Duodenal mucosa (tissue), 2 donors: ENCODE results near the gene SORD.

Experiments used
- H3K27ac ChIP-seq: one replicate; pipeline ENCODE4 v1.7.0; 2013; ENCODE audit warnings: low read depth, low read length
- H3K27me3 ChIP-seq, 2 donors: one replicate each; pipeline ENCODE4 v1.7.0; 2013; ENCODE audit warnings: low read length in 2 of 2, control low read depth in 1 of 2; ENCODE audit not compliant: insufficient read depth in 2 of 2, control insufficient read depth in 1 of 2
- H3K36me3 ChIP-seq, 2 donors: one replicate each; pipeline ENCODE4 v1.7.0; 2013; ENCODE audit warnings: low read length in 2 of 2, control low read depth in 1 of 2; ENCODE audit not compliant: insufficient read depth in 2 of 2, control insufficient read depth in 1 of 2
- H3K4me1 ChIP-seq, 2 donors: one replicate each; pipeline ENCODE4 v1.7.0; 2013; ENCODE audit warnings: low read length in 2 of 2, control low read depth in 1 of 2; ENCODE audit not compliant: insufficient read depth in 2 of 2, control insufficient read depth in 1 of 2
- H3K4me3 ChIP-seq, 2 donors: one replicate each; pipeline ENCODE4 v1.7.0; 2013; ENCODE audit warnings: low read length in 2 of 2, low read depth in 1 of 2
- H3K9ac ChIP-seq, 2 donors: one replicate each; pipeline ENCODE4 v1.7.0; 2013; ENCODE audit warnings: low read length in 2 of 2, low read depth in 1 of 2
- H3K9me3 ChIP-seq, 2 donors: one replicate each; pipeline ENCODE4 v1.7.0; 2013; ENCODE audit warnings: low read length in 2 of 2, control low read depth in 1 of 2; ENCODE audit not compliant: control insufficient read depth in 1 of 2

The SORD gene

GRCh38 chr15:45110256-45110820 lies 87.3 kb downstream of the SORD start:
- Histone ChIP-seq H3K36me3 (no peaks in the 10 kb centered on the region), H3K9ac (no peak overlapping the region), H3K27me3 (peaks cover 38 to 47% of the 10 kb centered on the region in 2 donors), H3K9me3 (no peaks in the 10 kb centered on the region), H3K4me3 (no peak overlapping the region), H3K4me1 (peaks cover 14 to 20% of the 10 kb centered on the region in 2 donors), H3K27ac (no peak overlapping the region)

DNA sequence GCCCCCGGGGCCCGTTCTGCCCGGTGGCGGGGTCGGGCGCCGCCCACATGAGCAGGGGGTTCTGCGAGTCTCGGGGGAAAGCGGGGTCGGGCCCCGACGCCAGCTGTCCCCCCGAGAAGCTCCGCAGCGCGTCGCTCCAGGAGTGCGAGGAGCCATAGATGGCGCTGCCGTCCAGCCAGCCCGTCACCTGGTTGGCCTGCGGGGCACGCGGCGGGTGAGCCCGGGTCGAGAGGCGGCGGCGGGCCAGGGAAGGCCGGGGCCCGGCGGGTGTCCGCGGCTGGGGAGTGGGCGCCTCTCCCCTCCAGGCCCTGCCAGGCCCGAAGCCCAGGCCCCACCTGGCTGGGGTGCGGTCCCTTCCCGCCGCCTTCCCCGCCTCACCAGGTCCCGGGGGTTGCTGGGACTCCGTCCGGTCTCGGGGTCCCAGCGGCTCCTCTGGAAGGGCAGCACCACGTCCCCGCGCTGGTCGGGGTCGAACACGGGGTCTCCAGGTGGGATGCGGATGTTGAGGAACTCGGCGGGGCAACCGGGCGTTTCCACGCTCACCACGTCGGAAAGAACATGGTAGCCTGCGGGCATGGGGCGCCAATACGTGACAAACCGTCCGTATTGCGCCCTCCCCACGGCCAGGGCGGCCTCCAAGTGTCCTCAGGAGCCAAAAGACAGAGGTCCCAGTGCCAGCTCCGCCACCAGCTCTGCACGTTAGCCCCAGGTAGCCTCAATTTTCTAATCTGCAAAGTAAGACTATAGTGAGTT lies 88.6 kb downstream of the SORD start:
- peaks cover 50 to 60% of the 10 kb centered on the region in 2 donors for H3K27me3 ChIP-seq
- H3K4me3 ChIP-seq: no peak overlapping the region
- H3K4me1 ChIP-seq: peaks cover 14 to 20% of the 10 kb centered on the region in 2 donors
- no peak overlapping the region for H3K9ac ChIP-seq
- no peak overlapping the region for H3K27ac ChIP-seq
- H3K9me3 ChIP-seq: no peaks in the 10 kb centered on the region
- H3K36me3 ChIP-seq: no peaks in the 10 kb centered on the region

DNA sequence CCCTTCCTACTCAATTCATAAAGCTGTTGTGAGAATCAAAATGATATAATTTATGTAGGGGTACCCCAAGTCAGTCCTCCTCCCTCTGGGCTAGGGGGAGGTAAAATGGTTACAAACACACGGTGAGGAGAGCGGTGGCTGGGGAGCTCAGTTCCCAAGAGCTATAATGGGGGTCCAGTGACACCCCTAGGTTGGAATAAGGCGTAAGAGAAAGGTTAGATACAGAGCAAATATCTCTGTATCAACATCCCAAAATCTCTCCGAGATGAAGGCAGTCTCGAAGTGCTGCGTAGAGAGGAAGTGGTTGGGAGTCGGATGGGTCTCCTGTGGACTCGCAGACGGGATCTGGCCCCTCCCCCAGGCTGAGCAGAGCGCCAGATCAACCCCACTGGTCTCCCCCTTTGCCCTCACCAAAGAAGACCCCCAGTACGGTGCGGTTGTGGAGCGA lies 89.2 kb downstream of the SORD start:
- Histone ChIP-seq H3K4me3 (peak overlapping the region in 1 of 2 donors; percentile 45), H3K27ac (no peak overlapping the region), H3K9me3 (no peaks in the 10 kb centered on the region), H3K27me3 (peaks cover 56 to 66% of the 10 kb centered on the region in 2 donors), H3K9ac (no peak overlapping the region), H3K4me1 (peaks cover 18 to 20% of the 10 kb centered on the region in 2 donors), H3K36me3 (no peaks in the 10 kb centered on the region)

GRCh38 chr15:45112591-45113379 lies 89.8 kb downstream of the SORD start:
- H3K4me1 ChIP-seq: peaks cover 18 to 24% of the 10 kb centered on the region in 2 donors
- no peaks in the 10 kb centered on the region for H3K9me3 ChIP-seq
- peaks cover 62 to 72% of the 10 kb centered on the region in 2 donors for H3K27me3 ChIP-seq
- peak overlapping the region in 1 of 2 donors; percentile 45 for H3K4me3 ChIP-seq
- no peak overlapping the region for H3K27ac ChIP-seq
- no peaks in the 10 kb centered on the region for H3K36me3 ChIP-seq
- no peak overlapping the region for H3K9ac ChIP-seq

- no peaks in the 10 kb centered on the region for H3K9me3 ChIP-seq
- H3K27me3 ChIP-seq: peaks cover 64 to 73% of the 10 kb centered on the region in 2 donors
- no peak overlapping the region for H3K9ac ChIP-seq
- no peak overlapping the region for H3K27ac ChIP-seq
- no peak overlapping the region for H3K4me3 ChIP-seq
- peaks cover 18 to 26% of the 10 kb centered on the region in 2 donors for H3K4me1 ChIP-seq
- H3K36me3 ChIP-seq: no peaks in the 10 kb centered on the region
These were observed 90.5 kb downstream of the SORD start for GRCh38 chr15:45113380-45113990.

GRCh38 chr15:45114076-45114750 lies 91.2 kb downstream of the SORD start, which contains the start of the genes DUOX2 and DUOXA2:
TSS of gene DUOX2 (minus strand) at chr15:45114172. CDS start at chr15:45113411, 761 bp downstream.
TSS of gene DUOXA2 (plus strand) at chr15:45114326. CDS start at chr15:45114606, 280 bp downstream.
- peaks cover 18 to 26% of the 10 kb centered on the region in 2 donors for H3K4me1 ChIP-seq
- H3K27me3 ChIP-seq: peaks cover 64 to 73% of the 10 kb centered on the region in 2 donors

DNA sequence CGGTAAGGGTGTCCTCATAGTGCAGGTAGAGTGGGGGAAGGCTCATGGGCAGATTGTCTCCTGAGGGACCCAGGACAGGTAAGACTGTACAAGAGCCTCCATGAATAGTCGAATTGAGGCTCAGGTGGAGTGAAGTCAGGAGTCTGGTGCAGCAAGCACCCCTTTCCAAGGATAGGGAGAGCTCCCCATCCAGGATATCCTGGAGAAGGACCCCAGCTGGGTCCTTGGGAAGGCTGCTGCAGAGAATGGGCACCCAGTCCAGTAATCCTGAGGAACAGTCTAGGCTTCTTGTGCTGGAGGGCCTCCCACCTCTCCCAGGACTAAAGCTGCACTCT lies 91.7 kb downstream of the SORD start:
- H3K36me3 ChIP-seq: no peaks in the 10 kb centered on the region
- no peak overlapping the region for H3K9ac ChIP-seq
- H3K4me3 ChIP-seq: peak overlapping the region in 1 of 2 donors; percentile 40
- peaks cover 64 to 72% of the 10 kb centered on the region in 2 donors for H3K27me3 ChIP-seq
- peaks cover 18 to 26% of the 10 kb centered on the region in 2 donors for H3K4me1 ChIP-seq
- H3K27ac ChIP-seq: no peak overlapping the region
- H3K9me3 ChIP-seq: no peaks in the 10 kb centered on the region

More at GRCh38 chr15:45114076-45114750, 91.2 kb downstream of the SORD start, which contains the start of the genes DUOX2 and DUOXA2:
- H3K4me3 ChIP-seq: peak within 1 kb of the TSS in 1 of 2 donors; percentile 40
- no peaks in the 10 kb centered on the region for H3K9me3 ChIP-seq
- no peaks in the 10 kb centered on the region for H3K36me3 ChIP-seq
- H3K27ac ChIP-seq: no peak within 1 kb of the TSS
- no peak within 1 kb of the TSS for H3K9ac ChIP-seq

DNA sequence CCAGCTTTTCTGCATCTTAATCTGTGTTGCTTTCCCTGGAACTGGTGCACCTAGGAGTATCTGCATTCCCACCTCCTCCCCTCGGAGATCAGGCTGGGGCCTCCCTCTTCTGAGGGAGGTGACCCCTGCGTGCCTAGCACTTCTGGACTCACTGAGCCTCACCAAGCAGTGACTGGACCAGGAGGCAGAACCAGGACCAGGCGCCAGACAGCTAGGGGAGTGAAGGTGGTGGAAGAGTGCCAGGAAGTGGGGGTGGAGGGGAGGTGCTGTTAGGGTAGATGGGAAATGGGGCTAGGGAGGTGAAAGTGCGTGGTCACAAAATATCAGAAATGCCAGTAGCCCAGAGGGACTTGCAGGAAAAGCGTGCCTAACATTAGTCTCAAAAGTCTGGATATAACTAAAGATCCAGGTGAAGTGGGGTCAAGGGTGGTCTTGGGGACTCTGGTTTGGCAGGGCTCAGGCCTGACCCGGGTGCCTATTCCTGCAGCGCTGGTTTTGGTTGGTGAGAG lies 92.4 kb downstream of the SORD start:
- Histone ChIP-seq H3K4me3 (no peak overlapping the region), H3K4me1 (peaks cover 18 to 26% of the 10 kb centered on the region in 2 donors), H3K27me3 (peaks cover 62 to 66% of the 10 kb centered on the region in 2 donors), H3K9ac (no peak overlapping the region), H3K9me3 (no peaks in the 10 kb centered on the region), H3K36me3 (no peaks in the 10 kb centered on the region), H3K27ac (no peak overlapping the region)

- no peak overlapping the region for H3K27ac ChIP-seq
- H3K9ac ChIP-seq: no peak overlapping the region
- H3K36me3 ChIP-seq: no peaks in the 10 kb centered on the region
- H3K4me1 ChIP-seq: peaks cover 18 to 26% of the 10 kb centered on the region in 2 donors
- no peaks in the 10 kb centered on the region for H3K9me3 ChIP-seq
- peaks cover 62 to 69% of the 10 kb centered on the region in 2 donors for H3K27me3 ChIP-seq
- H3K4me3 ChIP-seq: no peak overlapping the region
These were observed 93.0 kb downstream of the SORD start for GRCh38 chr15:45116006-45116481.
